ENCODE data around the gene BHLHE40.

- no peak for TF ChIP-seq CTCF (tag by site-specific recombination; IDR thresholded peaks at IDR 0.05)
- no peak for TF ChIP-seq ZNF777 (tag by site-specific recombination; IDR thresholded peaks at IDR 0.05; ENCODE audit: borderline replicate concordance)
- no peak for TF ChIP-seq ZNF146 (tag by site-specific recombination; IDR thresholded peaks at IDR 0.05)
- no peak for TF ChIP-seq ZNF561 (tag by site-specific recombination; IDR thresholded peaks at IDR 0.05; ENCODE audit: borderline replicate concordance)
- no peak for TF ChIP-seq ZBTB8A (tag by site-specific recombination; IDR thresholded peaks at IDR 0.05)
- no peak for TF ChIP-seq ZBTB21 (tag by site-specific recombination; IDR thresholded peaks at IDR 0.05)
- TF ChIP-seq ZBTB11 (tag by site-specific recombination; conservative IDR thresholded peaks at IDR 0.05; ENCODE audit: low read depth): no peak
- no peak for TF ChIP-seq ZNF426 (tag by site-specific recombination; IDR thresholded peaks at IDR 0.05)
- TF ChIP-seq ZEB2 (tag by site-specific recombination; IDR thresholded peaks at IDR 0.05): no peak
- TF ChIP-seq PATZ1 (tag by site-specific recombination; IDR thresholded peaks at IDR 0.05): no peak
- no peak for TF ChIP-seq ZNF624 (tag by site-specific recombination; IDR thresholded peaks at IDR 0.05)
- no peak for TF ChIP-seq ZNF521 (tag by site-specific recombination; IDR thresholded peaks at IDR 0.05)
Measured at GRCh38 chr3:4959180-4959579, 20.1 kb upstream of the BHLHE40 start.

Data from HEK293 (cell line).